Erythroblast (primary cell): ENCODE data around the gene LRRFIP2.

Experiments
- GATA1 ChIP-seq: IDR thresholded peaks from 2 replicates; pipeline ENCODE4 v1.6.1; 2011; ENCODE audit warnings: low read depth, mild to moderate bottlenecking, control low read depth, low read length, moderate library complexity
- POLR2A ChIP-seq: IDR thresholded peaks from 2 replicates; pipeline ENCODE4 v1.6.1; 2011; ENCODE audit warnings: mild to moderate bottlenecking, low read length

GRCh38 chr3:37096975-37097374 lies 77.4 kb downstream of the LRRFIP2 start:
- TF ChIP-seq POLR2A, result no peak
- no peak for TF ChIP-seq GATA1
